Measurements from ENCODE around the gene ADAP2. TPM values are rescaled to one million over a fixed set of nuclear protein-coding genes. Genes with fewer than 3 reads are reported as not detected.
A peak's percentile ranks its signal among the peaks of the same experiment; 100 is the strongest.
"Not testable (repeated sequence)": the region's sequence is repeated elsewhere in the genome, so short reads cannot be mapped to it uniquely, and the experiment has no call there.

The ADAP2 gene
- polyA plus RNA-seq, 1 donor, result 4.9 TPM

DNA sequence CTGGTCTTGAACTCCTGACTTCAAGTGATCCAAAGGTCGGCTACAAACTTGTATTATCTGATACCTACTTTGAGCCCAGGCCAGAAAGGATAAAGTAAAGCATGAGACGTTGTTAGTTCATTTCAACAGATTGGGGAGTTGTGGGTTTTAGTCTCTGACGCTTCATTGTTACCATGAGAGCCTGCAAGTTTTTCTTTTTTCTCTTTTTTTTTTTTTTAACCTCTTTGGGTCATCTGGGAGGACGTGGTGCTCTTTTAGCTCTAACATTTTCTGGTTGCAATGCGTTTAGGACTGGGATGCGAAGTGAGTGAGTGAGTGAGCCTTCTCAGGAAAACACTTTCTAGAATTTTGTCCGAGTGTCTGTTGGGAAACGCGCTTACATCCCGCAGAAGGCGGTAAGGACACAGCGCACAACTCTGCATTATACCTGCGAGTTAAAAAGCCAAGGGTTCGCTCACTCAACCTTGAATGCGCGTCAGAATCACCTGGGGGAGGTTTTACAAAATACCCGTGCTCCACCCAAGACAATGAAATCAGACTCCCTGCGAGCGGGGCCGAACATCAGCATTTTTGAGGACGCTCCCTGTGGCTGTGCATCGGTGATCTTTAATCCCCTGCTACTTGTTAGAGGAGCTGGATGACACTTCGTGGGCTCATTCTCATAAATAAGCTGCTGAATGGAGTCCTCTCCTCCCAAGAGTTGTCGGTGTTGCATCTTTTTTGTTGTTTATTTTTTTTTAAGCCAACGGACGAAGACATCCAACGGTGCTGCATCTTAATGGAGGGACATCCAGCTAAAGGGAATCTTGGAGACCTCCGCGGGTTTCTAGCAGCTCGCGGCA is 48.5 kb downstream of the ADAP2 start:
- no peaks in the 10 kb centered on the region for H3K4me1 ChIP-seq (ENCODE audit: control insufficient read depth, insufficient read depth, low read length)
- no peaks in the 10 kb centered on the region for H3K9me3 ChIP-seq (ENCODE audit: control insufficient read depth, low read depth, low read length)
- peak in 1 of 2 donors; percentile 73 for DNase-seq
- H3K36me3 ChIP-seq (ENCODE audit: control insufficient read depth, insufficient read depth, low read length), result peaks cover 1% of the 10 kb centered on the region
- H3K27ac ChIP-seq (ENCODE audit: low read length), result peak overlapping the region; percentile 87
- peak overlapping the region; percentile 62 for H3K4me3 ChIP-seq (ENCODE audit: low read length)
- WGBS (ENCODE audit: insufficient coverage, low lambda C conversion rate), result 29% methylated on average over 1 of the region's 31 CpGs
- H3K27me3 ChIP-seq (ENCODE audit: control insufficient read depth, insufficient read depth, low read length), result no peaks in the 10 kb centered on the region

DNA sequence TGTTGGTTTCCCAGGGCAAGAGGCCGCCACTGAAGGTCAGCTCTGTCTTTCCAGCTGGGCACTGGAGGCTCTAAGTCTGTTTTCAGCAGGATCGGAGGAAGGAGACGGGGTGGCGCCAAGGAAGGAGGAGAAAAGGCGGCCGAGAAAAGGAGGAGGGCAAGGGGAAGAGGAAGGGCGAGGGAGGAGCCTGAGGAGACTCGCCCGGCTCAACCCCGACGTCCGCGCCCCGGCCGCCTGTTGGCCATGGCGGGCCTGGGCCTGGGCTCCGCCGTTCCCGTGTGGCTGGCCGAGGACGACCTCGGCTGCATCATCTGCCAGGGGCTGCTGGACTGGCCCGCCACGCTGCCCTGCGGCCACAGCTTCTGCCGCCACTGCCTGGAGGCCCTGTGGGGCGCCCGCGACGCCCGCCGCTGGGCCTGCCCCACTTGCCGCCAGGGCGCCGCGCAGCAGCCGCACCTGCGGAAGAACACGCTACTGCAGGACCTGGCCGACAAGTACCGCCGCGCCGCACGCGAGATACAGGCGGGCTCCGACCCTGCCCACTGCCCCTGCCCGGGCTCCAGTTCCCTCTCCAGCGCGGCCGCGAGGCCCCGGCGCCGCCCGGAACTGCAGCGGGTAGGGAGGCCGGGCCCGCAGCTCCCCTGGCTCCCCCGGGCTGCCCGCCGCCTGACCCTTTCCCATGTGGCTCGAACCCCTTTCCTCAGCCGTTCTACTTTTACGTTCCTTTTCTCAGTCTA is 49.3 kb downstream of the ADAP2 start, which contains the start of gene RNF135:
TSS of gene RNF135 (plus strand) at position 209 of the 737 bp plus-strand sequence. CDS start at position 244, 35 bp downstream.
- Histone ChIP-seq H3K27me3 (ENCODE audit: control insufficient read depth, insufficient read depth, low read length) (no peaks in the 10 kb centered on the region), H3K4me3 (ENCODE audit: low read length) (peak within 1 kb of the TSS; percentile 62), H3K27ac (ENCODE audit: low read length) (peak within 1 kb of the TSS; percentile 87), H3K9me3 (ENCODE audit: control insufficient read depth, low read depth, low read length) (no peaks in the 10 kb centered on the region), H3K4me1 (ENCODE audit: control insufficient read depth, insufficient read depth, low read length) (no peaks in the 10 kb centered on the region), H3K36me3 (ENCODE audit: control insufficient read depth, insufficient read depth, low read length) (peaks cover 2% of the 10 kb centered on the region)
- peak; percentile 75 to 92 for DNase-seq
- WGBS (ENCODE audit: insufficient coverage, low lambda C conversion rate), result no CpG with 5 or more reads among the region's 66 CpGs

DNA sequence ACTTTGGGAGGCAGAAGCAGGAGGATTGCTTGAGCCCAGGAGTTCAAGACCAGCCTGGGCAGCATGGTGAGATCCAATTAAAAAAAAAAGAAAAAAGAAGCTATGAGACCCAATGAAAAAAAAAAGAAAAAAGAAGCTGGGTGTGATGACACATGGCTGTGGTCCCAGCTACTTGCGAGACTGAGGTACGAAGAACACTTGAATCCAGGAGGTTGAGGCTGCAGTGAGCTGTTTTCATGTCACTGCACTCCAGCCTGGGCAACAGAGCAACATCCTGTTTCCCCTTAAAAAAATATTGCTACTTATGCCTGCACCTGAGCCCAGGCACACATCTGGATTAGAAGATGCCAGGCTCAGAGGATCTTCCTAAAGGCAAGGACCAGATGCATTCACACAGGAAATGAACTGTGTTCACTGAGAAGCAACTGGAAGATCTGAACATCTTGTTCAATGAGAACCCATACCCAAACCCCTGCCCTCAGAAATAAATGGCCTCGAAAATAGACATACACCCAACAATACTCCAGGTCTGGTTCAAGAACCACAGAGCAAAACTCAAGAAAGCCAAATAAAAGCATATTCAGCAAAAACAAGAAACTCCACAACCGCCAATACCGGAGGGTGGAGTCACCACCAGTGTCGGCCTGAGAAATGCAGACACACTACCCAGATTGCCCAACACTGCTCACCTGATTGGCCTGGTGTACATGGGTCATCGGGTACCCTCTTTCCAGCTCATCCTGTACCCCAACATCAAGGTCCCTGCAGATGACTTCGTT is 53.5 kb downstream of the ADAP2 start:
- DNase-seq, result no peak
- Histone ChIP-seq H3K27me3 (ENCODE audit: control insufficient read depth, insufficient read depth, low read length) (no peaks in the 10 kb centered on the region), H3K4me3 (ENCODE audit: low read length) (no peak overlapping the region), H3K36me3 (ENCODE audit: control insufficient read depth, insufficient read depth, low read length) (peaks cover 2% of the 10 kb centered on the region), H3K4me1 (ENCODE audit: control insufficient read depth, insufficient read depth, low read length) (no peaks in the 10 kb centered on the region), H3K9me3 (ENCODE audit: control insufficient read depth, low read depth, low read length) (no peaks in the 10 kb centered on the region), H3K27ac (ENCODE audit: low read length) (no peak overlapping the region)
- WGBS (ENCODE audit: insufficient coverage, low lambda C conversion rate), result 100% methylated on average over 2 of the region's 8 CpGs

DNA sequence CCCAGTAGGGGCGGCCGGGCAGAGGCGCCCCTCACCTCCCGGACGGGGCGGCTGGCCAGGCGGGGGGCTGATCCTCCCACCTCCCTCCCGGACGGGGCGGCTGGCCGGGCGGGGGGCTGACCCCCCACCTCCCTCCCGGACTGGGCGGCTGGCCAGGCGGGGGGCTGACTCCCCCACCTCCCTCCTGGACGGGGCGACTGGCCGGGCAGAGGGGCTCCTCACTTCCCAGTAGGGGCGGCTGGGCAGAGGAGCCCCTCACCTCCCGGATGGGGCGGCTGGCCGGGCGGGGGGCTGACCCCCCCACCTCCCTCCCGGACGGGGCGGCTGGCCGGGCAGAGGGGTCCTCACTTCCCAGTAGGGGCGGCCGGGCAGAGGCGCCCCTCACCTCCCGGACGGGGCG is 58.2 kb downstream of the ADAP2 start:
- not testable (repeated sequence) for DNase-seq; H3K4me1 ChIP-seq (ENCODE audit: control insufficient read depth, insufficient read depth, low read length); H3K4me3 ChIP-seq (ENCODE audit: low read length); H3K36me3 ChIP-seq (ENCODE audit: control insufficient read depth, insufficient read depth, low read length); H3K9me3 ChIP-seq (ENCODE audit: control insufficient read depth, low read depth, low read length); H3K27me3 ChIP-seq (ENCODE audit: control insufficient read depth, insufficient read depth, low read length); H3K27ac ChIP-seq (ENCODE audit: low read length)
- no CpG with 5 or more reads among the region's 33 CpGs for WGBS (ENCODE audit: insufficient coverage, low lambda C conversion rate)

DNA sequence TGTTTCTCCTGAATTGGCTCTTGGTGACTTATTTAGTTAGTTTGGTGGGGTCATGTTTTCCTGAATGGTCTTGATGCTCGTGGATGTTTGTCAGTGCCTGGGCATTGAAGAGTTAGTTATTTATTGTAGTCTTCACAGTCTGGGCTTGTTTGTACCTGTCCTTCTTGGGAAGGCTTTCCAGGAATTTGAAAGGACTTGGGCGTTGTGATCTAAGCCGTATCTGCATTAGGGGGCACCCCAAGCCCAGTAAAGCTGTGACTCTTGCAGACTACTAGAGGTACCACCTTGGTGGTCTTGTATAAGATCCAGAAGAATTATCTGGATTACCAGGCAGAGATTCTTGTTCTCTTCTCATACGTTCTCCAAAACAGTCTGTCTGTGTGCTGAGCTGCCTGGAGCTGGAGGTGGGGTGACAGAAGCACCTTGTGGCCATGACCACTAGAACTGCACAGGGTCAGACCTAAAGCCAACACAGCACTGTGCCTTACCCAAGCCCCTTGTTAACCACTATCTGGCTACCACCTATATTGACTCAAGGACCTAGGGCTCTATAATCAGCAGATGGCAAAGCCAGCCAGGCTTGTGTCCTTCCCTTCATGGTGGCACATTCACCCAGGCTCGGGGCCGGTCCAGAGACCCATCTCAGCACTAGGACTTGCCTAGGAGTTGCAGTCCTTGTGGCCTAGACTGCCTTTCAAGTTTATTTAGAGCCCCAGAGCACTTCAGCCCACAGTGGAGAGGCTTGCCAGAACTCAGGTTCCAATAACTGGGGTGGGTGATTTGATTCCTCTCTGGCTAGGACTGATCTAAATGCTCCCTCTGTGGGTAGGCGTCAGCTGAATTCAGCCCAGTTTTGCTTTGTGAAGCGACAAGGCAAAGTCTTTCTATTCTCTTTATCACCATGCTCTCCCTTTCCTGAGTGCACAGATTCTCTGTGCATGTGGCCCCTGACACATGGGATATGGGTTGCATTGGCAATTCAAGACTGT is 60.1 kb downstream of the ADAP2 start:
- Histone ChIP-seq H3K27me3 (ENCODE audit: control insufficient read depth, insufficient read depth, low read length) (no peaks in the 10 kb centered on the region), H3K27ac (ENCODE audit: low read length) (no peak overlapping the region), H3K36me3 (ENCODE audit: control insufficient read depth, insufficient read depth, low read length) (peaks cover 17% of the 10 kb centered on the region), H3K4me1 (ENCODE audit: control insufficient read depth, insufficient read depth, low read length) (no peaks in the 10 kb centered on the region), H3K4me3 (ENCODE audit: low read length) (no peak overlapping the region), H3K9me3 (ENCODE audit: control insufficient read depth, low read depth, low read length) (peaks cover 3% of the 10 kb centered on the region)
- no CpG with 5 or more reads among the region's 8 CpGs for WGBS (ENCODE audit: insufficient coverage, low lambda C conversion rate)
- no peak for DNase-seq

DNA sequence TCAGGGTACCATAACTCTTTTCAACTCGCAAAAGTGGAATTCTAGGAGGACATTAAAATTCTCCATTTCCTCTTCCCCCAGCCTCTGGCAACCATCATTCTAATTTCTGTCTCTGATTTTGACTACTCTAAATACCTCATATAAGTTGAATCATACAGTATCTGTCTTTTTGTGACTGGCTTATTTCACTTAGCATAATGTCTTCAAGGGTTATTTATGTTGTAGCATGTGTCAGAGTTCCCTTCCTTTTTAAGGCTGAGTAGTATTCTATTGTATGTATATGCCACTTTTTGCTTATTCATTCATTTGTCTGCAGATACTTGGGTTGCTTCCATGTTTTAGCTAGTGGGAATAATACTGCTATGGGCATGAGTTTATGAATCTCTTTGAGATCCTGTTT is 61.1 kb downstream of the ADAP2 start:
- Histone ChIP-seq H3K4me3 (ENCODE audit: low read length) (no peak overlapping the region), H3K36me3 (ENCODE audit: control insufficient read depth, insufficient read depth, low read length) (peaks cover 18% of the 10 kb centered on the region), H3K9me3 (ENCODE audit: control insufficient read depth, low read depth, low read length) (peaks cover 3% of the 10 kb centered on the region), H3K4me1 (ENCODE audit: control insufficient read depth, insufficient read depth, low read length) (no peaks in the 10 kb centered on the region), H3K27me3 (ENCODE audit: control insufficient read depth, insufficient read depth, low read length) (no peaks in the 10 kb centered on the region), H3K27ac (ENCODE audit: low read length) (no peak overlapping the region)
- whole genome bisulfite sequencing (ENCODE audit: insufficient coverage, low lambda C conversion rate), result 100% methylated on average over 1 of the region's 1 CpG
- no peak for DNase-seq

DNA sequence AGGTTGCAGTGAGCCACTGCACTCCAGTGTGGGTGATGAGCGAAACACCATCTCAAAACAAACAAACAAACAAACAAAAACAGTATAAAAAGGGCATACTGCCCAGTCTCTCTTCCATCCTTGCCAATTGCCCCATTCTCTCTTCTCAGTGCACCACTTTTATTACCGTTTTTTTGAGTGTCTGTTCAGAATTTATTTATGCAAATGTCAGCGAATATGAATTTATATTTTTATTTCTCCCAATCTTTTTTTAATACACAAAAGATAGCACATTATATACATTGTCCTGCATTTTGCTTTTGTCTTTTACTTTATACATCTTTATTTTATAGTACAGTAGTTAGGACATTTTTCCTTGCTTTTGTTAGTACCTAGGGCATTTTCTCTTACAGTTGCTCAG is 68.7 kb downstream of the ADAP2 start:
- Histone ChIP-seq H3K27me3 (ENCODE audit: control insufficient read depth, insufficient read depth, low read length) (no peaks in the 10 kb centered on the region), H3K4me1 (ENCODE audit: control insufficient read depth, insufficient read depth, low read length) (no peaks in the 10 kb centered on the region), H3K36me3 (ENCODE audit: control insufficient read depth, insufficient read depth, low read length) (peaks cover 29% of the 10 kb centered on the region), H3K9me3 (ENCODE audit: control insufficient read depth, low read depth, low read length) (no peaks in the 10 kb centered on the region), H3K27ac (ENCODE audit: low read length) (no peak overlapping the region), H3K4me3 (ENCODE audit: low read length) (no peak overlapping the region)
- WGBS (ENCODE audit: insufficient coverage, low lambda C conversion rate), result 100% methylated on average over 1 of the region's 3 CpGs
- DNase-seq, result no peak

DNA sequence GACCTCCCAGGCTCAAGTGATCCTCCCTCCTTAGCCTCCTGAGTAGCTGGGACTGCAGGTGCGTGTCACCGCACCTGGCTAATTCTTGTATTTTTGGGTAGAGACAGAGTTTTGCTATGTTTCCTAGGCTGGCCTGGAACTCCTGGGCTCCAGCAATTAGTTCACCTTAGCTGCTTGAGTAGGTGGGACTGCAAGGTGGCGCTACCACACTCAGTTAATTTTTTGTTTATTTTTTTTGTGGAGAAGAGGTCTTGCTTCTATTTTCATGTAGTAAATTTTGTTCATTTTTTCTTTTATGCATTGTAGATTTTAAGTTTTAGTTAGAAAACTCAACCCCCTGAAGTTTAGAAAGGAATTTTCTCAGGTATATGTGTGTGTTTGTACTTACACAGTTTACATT is 70.8 kb downstream of the ADAP2 start:
- no peaks in the 10 kb centered on the region for H3K9me3 ChIP-seq (ENCODE audit: control insufficient read depth, low read depth, low read length)
- H3K4me1 ChIP-seq (ENCODE audit: control insufficient read depth, insufficient read depth, low read length), result no peaks in the 10 kb centered on the region
- no CpG with 5 or more reads among the region's 3 CpGs for WGBS (ENCODE audit: insufficient coverage, low lambda C conversion rate)
- peaks cover 25% of the 10 kb centered on the region for H3K36me3 ChIP-seq (ENCODE audit: control insufficient read depth, insufficient read depth, low read length)
- no peaks in the 10 kb centered on the region for H3K27me3 ChIP-seq (ENCODE audit: control insufficient read depth, insufficient read depth, low read length)
- H3K4me3 ChIP-seq (ENCODE audit: low read length), result no peak overlapping the region
- DNase-seq, result no peak
- no peak overlapping the region for H3K27ac ChIP-seq (ENCODE audit: low read length)

DNA sequence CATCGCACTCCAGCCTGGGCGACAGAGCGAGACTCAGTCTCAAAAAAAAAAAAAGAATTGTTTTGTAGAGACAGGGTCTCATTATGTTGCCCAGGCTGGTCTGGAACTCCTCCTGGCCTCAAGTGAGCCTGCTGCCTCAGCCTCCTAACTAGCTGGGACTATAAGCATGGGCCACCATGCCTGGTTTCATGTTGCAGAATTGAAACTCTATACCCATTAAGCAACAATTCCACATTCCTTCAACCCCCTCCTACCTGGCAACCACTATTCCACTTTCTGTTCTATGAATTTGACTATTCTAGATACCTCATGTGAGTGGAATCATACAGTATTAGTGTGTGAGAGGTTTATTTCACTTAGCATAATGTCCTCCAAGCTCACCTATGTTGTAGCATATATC is 73.6 kb downstream of the ADAP2 start:
- H3K27ac ChIP-seq (ENCODE audit: low read length), result no peak overlapping the region
- no CpG with 5 or more reads among the region's 3 CpGs for WGBS (ENCODE audit: insufficient coverage, low lambda C conversion rate)
- no peak for DNase-seq
- peaks cover 3% of the 10 kb centered on the region for H3K4me1 ChIP-seq (ENCODE audit: control insufficient read depth, insufficient read depth, low read length)
- peaks cover 36% of the 10 kb centered on the region for H3K36me3 ChIP-seq (ENCODE audit: control insufficient read depth, insufficient read depth, low read length)
- no peaks in the 10 kb centered on the region for H3K9me3 ChIP-seq (ENCODE audit: control insufficient read depth, low read depth, low read length)
- H3K4me3 ChIP-seq (ENCODE audit: low read length), result no peak overlapping the region
- no peaks in the 10 kb centered on the region for H3K27me3 ChIP-seq (ENCODE audit: control insufficient read depth, insufficient read depth, low read length)
